Measurements from ENCODE around the gene FLT1.

The FLT1 gene

DNA sequence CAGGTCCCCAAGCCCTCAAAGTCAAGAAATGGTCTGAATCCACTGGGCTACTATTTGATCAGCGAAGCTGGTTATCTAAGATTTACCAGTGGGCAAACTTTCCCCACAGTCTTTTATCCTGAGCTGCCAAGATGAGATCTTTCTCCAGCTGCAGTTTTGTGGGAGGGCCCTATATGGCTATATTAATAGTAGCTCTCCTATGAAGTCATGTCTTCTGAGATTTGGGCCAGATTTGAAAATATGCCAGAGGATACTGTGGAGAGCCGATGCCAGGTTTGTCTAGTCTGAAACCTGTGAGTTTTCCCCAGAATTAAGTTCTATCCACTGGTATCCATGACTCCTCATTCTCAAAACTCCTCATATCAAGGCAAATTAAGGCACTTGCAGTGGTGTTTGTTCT lies 173.2 kb downstream of the FLT1 start:
- Histone ChIP-seq H3K4me2 (ENCODE audit: insufficient read depth, low read length) (no peak overlapping the region), H3K9me3 (ENCODE audit: insufficient read depth, low read length, severe bottlenecking) (no peaks in the 10 kb centered on the region), H4K20me1 (ENCODE audit: insufficient read depth, low read length) (no peaks in the 10 kb centered on the region), H3K27ac (ENCODE audit: low read length) (no peak overlapping the region), H3K27me3 (ENCODE audit: insufficient read depth, low read length, poor library complexity) (no peaks in the 10 kb centered on the region), H3K4me1 (ENCODE audit: insufficient read depth, low read length) (0 out of 2 replicates have a peak, but pooled peaks cover 4% of the 10 kb centered on the region), H3K9ac (ENCODE audit: low read depth, low read length) (no peak overlapping the region), H2AFZ (ENCODE audit: low read depth, low read length) (no peak overlapping the region), H3K4me3 (ENCODE audit: low read depth in 1 of 2, low read length in 2 of 2) (no peak overlapping the region), H3K79me2 (ENCODE audit: insufficient read depth, low read length) (no peaks in the 10 kb centered on the region), H3K36me3 (ENCODE audit: insufficient read depth, low read length) (no peaks in the 10 kb centered on the region)
- no peak for TF ChIP-seq EZH2 (IDR thresholded peaks at IDR 0.05; ENCODE audit: borderline replicate concordance, low read depth, low read length, severe bottlenecking)
- TF ChIP-seq, protein P1, sequence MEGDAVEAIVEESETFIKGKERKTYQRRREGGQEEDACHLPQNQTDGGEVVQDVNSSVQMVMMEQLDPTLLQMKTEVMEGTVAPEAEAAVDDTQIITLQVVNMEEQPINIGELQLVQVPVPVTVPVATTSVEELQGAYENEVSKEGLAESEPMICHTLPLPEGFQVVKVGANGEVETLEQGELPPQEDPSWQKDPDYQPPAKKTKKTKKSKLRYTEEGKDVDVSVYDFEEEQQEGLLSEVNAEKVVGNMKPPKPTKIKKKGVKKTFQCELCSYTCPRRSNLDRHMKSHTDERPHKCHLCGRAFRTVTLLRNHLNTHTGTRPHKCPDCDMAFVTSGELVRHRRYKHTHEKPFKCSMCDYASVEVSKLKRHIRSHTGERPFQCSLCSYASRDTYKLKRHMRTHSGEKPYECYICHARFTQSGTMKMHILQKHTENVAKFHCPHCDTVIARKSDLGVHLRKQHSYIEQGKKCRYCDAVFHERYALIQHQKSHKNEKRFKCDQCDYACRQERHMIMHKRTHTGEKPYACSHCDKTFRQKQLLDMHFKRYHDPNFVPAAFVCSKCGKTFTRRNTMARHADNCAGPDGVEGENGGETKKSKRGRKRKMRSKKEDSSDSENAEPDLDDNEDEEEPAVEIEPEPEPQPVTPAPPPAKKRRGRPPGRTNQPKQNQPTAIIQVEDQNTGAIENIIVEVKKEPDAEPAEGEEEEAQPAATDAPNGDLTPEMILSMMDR (IDR thresholded peaks at IDR 0.05; ENCODE audit: borderline replicate concordance, extremely low read depth, low read length, poor library complexity, severe bottlenecking), result no peak
- ATAC-seq (ENCODE audit: insufficient read depth, low read depth) (no peak), DNase-seq (no peak)

DNA sequence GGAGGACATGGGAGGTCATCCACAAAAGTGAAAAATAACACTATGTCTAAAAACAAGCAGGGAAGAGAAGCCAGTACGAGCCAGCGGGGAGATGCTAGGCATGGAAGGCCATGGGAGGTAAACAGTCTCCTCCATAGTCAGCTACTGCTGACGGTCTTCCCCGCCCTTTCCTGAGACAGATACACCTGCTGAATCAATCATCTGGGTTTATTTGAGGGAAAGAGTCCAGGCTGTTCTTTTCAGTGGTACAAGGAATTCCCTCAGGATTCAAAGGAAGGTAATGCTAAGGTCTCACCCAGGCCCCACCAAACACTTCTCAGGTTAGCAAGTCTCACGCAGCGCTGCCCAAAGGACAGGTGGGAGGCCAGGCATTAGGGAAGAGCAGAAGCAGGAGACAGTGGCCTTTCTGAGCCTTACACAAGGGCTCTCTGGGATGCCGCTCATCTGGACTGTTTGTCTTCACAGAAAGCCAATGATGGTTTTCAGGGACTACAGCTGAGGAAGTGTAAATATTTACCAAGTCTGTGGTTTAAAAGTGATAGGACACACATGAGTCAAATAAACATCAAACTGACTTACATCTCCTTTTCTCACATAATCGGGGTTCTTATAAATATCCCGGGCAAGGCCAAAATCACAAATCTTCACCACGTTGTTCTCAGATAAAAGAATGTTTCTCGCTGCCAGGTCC lies 173.9 kb downstream of the FLT1 start:
- H3K4me3 ChIP-seq (ENCODE audit: low read depth in 1 of 2, low read length in 2 of 2), result no peak overlapping the region
- H3K9me3 ChIP-seq (ENCODE audit: insufficient read depth, low read length, severe bottlenecking), result no peaks in the 10 kb centered on the region
- TF ChIP-seq, protein P1 (IDR thresholded peaks at IDR 0.05; ENCODE audit: borderline replicate concordance, extremely low read depth, low read length, poor library complexity, severe bottlenecking), result no peak
- no peak for TF ChIP-seq EZH2 (IDR thresholded peaks at IDR 0.05; ENCODE audit: borderline replicate concordance, low read depth, low read length, severe bottlenecking)
- no peaks in the 10 kb centered on the region for H3K36me3 ChIP-seq (ENCODE audit: insufficient read depth, low read length)
- H3K4me1 ChIP-seq (ENCODE audit: insufficient read depth, low read length), result 0 out of 2 replicates have a peak, but pooled peaks cover 4% of the 10 kb centered on the region
- no peaks in the 10 kb centered on the region for H3K27me3 ChIP-seq (ENCODE audit: insufficient read depth, low read length, poor library complexity)
- H3K27ac ChIP-seq (ENCODE audit: low read length), result no peak overlapping the region
- H3K4me2 ChIP-seq (ENCODE audit: insufficient read depth, low read length), result no peak overlapping the region
- H3K9ac ChIP-seq (ENCODE audit: low read depth, low read length), result no peak overlapping the region
- no peak for DNase-seq
- no peak for ATAC-seq (ENCODE audit: insufficient read depth, low read depth)
- no peaks in the 10 kb centered on the region for H4K20me1 ChIP-seq (ENCODE audit: insufficient read depth, low read length)
- no peaks in the 10 kb centered on the region for H3K79me2 ChIP-seq (ENCODE audit: insufficient read depth, low read length)
- no peak overlapping the region for H2AFZ ChIP-seq (ENCODE audit: low read depth, low read length)

DNA sequence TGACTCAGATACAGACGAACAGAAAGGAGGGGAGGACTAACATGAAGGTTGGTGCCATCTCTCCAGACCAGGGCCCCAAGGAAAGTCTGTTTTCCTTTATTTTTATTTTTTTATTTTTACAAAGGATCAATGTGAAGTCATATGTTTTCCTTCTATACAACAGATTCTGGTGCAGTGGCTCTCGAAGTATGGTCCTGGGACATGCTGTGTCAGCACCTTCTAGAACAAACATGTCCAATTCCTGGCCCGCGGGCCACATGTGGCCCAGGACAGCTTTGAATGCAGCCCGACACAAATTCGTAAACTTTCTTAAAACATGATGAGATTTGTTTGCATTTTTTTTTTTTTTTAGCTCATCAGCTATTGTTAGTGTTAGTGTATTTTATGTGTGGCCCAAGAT lies 174.7 kb downstream of the FLT1 start:
- Histone ChIP-seq H3K9me3 (ENCODE audit: insufficient read depth, low read length, severe bottlenecking) (no peaks in the 10 kb centered on the region), H3K4me2 (ENCODE audit: insufficient read depth, low read length) (no peak overlapping the region), H3K4me3 (ENCODE audit: low read depth in 1 of 2, low read length in 2 of 2) (no peak overlapping the region), H3K9ac (ENCODE audit: low read depth, low read length) (no peak overlapping the region), H4K20me1 (ENCODE audit: insufficient read depth, low read length) (no peaks in the 10 kb centered on the region), H3K79me2 (ENCODE audit: insufficient read depth, low read length) (no peaks in the 10 kb centered on the region), H2AFZ (ENCODE audit: low read depth, low read length) (no peak overlapping the region), H3K36me3 (ENCODE audit: insufficient read depth, low read length) (no peaks in the 10 kb centered on the region), H3K27ac (ENCODE audit: low read length) (no peak overlapping the region), H3K4me1 (ENCODE audit: insufficient read depth, low read length) (0 out of 2 replicates have a peak, but pooled peaks cover 4% of the 10 kb centered on the region), H3K27me3 (ENCODE audit: insufficient read depth, low read length, poor library complexity) (no peaks in the 10 kb centered on the region)
- no peak for DNase-seq
- ATAC-seq (ENCODE audit: insufficient read depth, low read depth), result no peak
- TF ChIP-seq, protein P1 (IDR thresholded peaks at IDR 0.05; ENCODE audit: borderline replicate concordance, extremely low read depth, low read length, poor library complexity, severe bottlenecking), result no peak
- no peak for TF ChIP-seq EZH2 (IDR thresholded peaks at IDR 0.05; ENCODE audit: borderline replicate concordance, low read depth, low read length, severe bottlenecking)

Measured in DND-41 (cell line).